ENCODE data around the gene SLC25A13.

DNA sequence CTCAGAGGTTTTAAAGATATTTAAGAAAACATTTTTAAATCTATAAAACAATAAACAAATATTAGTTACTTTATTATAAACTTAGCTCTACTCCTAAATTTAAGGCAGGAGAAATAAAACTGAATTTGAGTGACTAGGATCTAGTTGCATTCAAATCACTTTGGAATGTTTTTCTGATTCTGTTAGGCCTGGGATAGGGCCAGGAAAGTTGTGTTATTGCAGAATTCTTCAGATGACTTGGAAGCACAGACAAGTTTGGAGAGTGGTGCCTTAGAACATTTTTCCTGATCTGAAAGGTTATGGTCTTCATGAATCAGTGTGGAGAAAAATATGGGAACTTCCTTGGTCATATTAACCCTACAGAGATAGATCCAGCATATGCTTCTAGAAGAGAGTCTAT lies 15.6 kb upstream of the SLC25A13 start:
- TF ChIP-seq EZH2phosphoT487 (IDR thresholded peaks at IDR 0.05; ENCODE audit: borderline replicate concordance, low read depth) (no peak), POLR2AphosphoS5 (IDR thresholded peaks at IDR 0.05; ENCODE audit: low read depth, low read length) (no peak), RAD21 (IDR thresholded peaks at IDR 0.05; ENCODE audit: low read length) (no peak), EP300 (IDR thresholded peaks at IDR 0.05; ENCODE audit: borderline replicate concordance in 1 of 2, low read depth in 1 of 2, low read length in 1 of 2) (no peak), TCF12 (IDR thresholded peaks at IDR 0.05) (no peak), YY1 (IDR thresholded peaks at IDR 0.05; ENCODE audit: low read depth) (no peak), TAF1 (IDR thresholded peaks at IDR 0.05; ENCODE audit: borderline replicate concordance, low read depth, low read length) (no peak), FOXM1 (IDR thresholded peaks at IDR 0.05; ENCODE audit: low read depth) (no peak), SMC3 (IDR thresholded peaks at IDR 0.05; ENCODE audit: low read depth, low read length) (no peak), FOSL2 (IDR thresholded peaks at IDR 0.05; ENCODE audit: borderline replicate concordance, low read depth) (no peak)
- TF ChIP-seq, protein P1, sequence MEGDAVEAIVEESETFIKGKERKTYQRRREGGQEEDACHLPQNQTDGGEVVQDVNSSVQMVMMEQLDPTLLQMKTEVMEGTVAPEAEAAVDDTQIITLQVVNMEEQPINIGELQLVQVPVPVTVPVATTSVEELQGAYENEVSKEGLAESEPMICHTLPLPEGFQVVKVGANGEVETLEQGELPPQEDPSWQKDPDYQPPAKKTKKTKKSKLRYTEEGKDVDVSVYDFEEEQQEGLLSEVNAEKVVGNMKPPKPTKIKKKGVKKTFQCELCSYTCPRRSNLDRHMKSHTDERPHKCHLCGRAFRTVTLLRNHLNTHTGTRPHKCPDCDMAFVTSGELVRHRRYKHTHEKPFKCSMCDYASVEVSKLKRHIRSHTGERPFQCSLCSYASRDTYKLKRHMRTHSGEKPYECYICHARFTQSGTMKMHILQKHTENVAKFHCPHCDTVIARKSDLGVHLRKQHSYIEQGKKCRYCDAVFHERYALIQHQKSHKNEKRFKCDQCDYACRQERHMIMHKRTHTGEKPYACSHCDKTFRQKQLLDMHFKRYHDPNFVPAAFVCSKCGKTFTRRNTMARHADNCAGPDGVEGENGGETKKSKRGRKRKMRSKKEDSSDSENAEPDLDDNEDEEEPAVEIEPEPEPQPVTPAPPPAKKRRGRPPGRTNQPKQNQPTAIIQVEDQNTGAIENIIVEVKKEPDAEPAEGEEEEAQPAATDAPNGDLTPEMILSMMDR (IDR thresholded peaks at IDR 0.05), result no peak
